8988T (cell line): Measurements from ENCODE around the gene KREMEN2.

Source experiments
- DNase-seq: peaks from one replicate; pipeline ENCODE4 v3.0.0; 2011

Gene KREMEN2

GRCh38 chr16:2966808-2967191 lies 2.7 kb downstream of the KREMEN2 start:
- DNase-seq, result no peak

- no peak for DNase-seq
These were observed 3.1 kb downstream of the KREMEN2 start for GRCh38 chr16:2967211-2967631.

GRCh38 chr16:2967721-2968161 lies 3.7 kb downstream of the KREMEN2 start:
- no peak for DNase-seq

GRCh38 chr16:2968368-2968737 lies 4.3 kb downstream of the KREMEN2 start:
- no peak for DNase-seq

- peak; percentile 95 for DNase-seq
These were observed 4.9 kb downstream of the KREMEN2 start, which contains the start of gene PAQR4 for GRCh38 chr16:2968738-2969544. TSS of gene PAQR4 (plus strand) at chr16:2969348. CDS start at chr16:2969675, 327 bp downstream.

- peak; percentile 77 for DNase-seq
These were observed 5.8 kb downstream of the KREMEN2 start for GRCh38 chr16:2969545-2970521.

- DNase-seq, result no peak
These were observed 6.5 kb downstream of the KREMEN2 start for GRCh38 chr16:2970563-2970962.

- DNase-seq, result no peak
These were observed 7.3 kb downstream of the KREMEN2 start for GRCh38 chr16:2971134-2971984.

GRCh38 chr16:2971985-2972784 lies 8.1 kb downstream of the KREMEN2 start:
- no peak for DNase-seq

GRCh38 chr16:2973093-2973492 lies 9.0 kb downstream of the KREMEN2 start:
- no peak for DNase-seq

- DNase-seq, result no peak
These were observed 9.7 kb downstream of the KREMEN2 start for GRCh38 chr16:2973605-2974318.

GRCh38 chr16:2974319-2975056 lies 10.4 kb downstream of the KREMEN2 start:
- DNase-seq, result no peak

- DNase-seq, result no peak
These were observed 11.2 kb downstream of the KREMEN2 start for GRCh38 chr16:2975161-2975795.

GRCh38 chr16:2976201-2976600 lies 12.1 kb downstream of the KREMEN2 start:
- DNase-seq, result no peak

GRCh38 chr16:2976673-2977072 lies 12.6 kb downstream of the KREMEN2 start:
- no peak for DNase-seq

GRCh38 chr16:2977440-2977839 lies 13.4 kb downstream of the KREMEN2 start:
- DNase-seq, result no peak

GRCh38 chr16:2979669-2980226 lies 15.7 kb downstream of the KREMEN2 start:
- peak; percentile 45 for DNase-seq

- DNase-seq, result peak; percentile 100
These were observed 16.4 kb downstream of the KREMEN2 start, which contains the start of gene PKMYT1 for GRCh38 chr16:2980227-2981176. TSS of gene PKMYT1 (minus strand) at chr16:2980446. CDS start at chr16:2979657, 789 bp downstream.
